ENCODE measurements around the gene DUOXA1.

Gene DUOXA1

GRCh38 chr15:45113380-45113990 is 16.2 kb downstream of the DUOXA1 start:
- no peak overlapping the region for H3K27ac ChIP-seq
- no peak overlapping the region for H3K4me3 ChIP-seq (ENCODE audit: low read depth, low read length)
- DNase-seq, result no peak
- no peaks in the 10 kb centered on the region for H3K36me3 ChIP-seq (replicated peaks)
- H3K27me3 ChIP-seq (replicated peaks), result peaks cover 77% of the 10 kb centered on the region
- TF ChIP-seq CTCF (IDR thresholded peaks at IDR 0.05; ENCODE audit: low read depth, low read length, missing control alignments), result no peak
- in situ Hi-C loops (cut with HindIII; ENCODE audit: low pct_ligation_motif_present, low sequenced_read_pairs), result no loop called here

- DNase-seq, result no peak
- TF ChIP-seq CTCF (IDR thresholded peaks at IDR 0.05; ENCODE audit: low read depth, low read length, missing control alignments), result no peak
- in situ Hi-C loops (cut with HindIII; ENCODE audit: low pct_ligation_motif_present, low sequenced_read_pairs), result no loop called here
- Histone ChIP-seq H3K4me3 (ENCODE audit: low read depth, low read length) (no peak overlapping the region), H3K27me3 (replicated peaks) (peaks cover 77% of the 10 kb centered on the region), H3K27ac (no peak overlapping the region), H3K36me3 (replicated peaks) (no peaks in the 10 kb centered on the region)
Measured at GRCh38 chr15:45112591-45113379, 16.9 kb downstream of the DUOXA1 start.

GRCh38 chr15:45112143-45112590 is 17.5 kb downstream of the DUOXA1 start:
- Histone ChIP-seq H3K27me3 (replicated peaks) (peaks cover 72% of the 10 kb centered on the region), H3K27ac (no peak overlapping the region), H3K4me3 (ENCODE audit: low read depth, low read length) (no peak overlapping the region), H3K36me3 (replicated peaks) (no peaks in the 10 kb centered on the region)
- in situ Hi-C loops (cut with HindIII; ENCODE audit: low pct_ligation_motif_present, low sequenced_read_pairs), result no loop called here
- no peak for DNase-seq
- no peak for TF ChIP-seq CTCF (IDR thresholded peaks at IDR 0.05; ENCODE audit: low read depth, low read length, missing control alignments)

GRCh38 chr15:45111390-45112142 is 18.1 kb downstream of the DUOXA1 start:
- TF ChIP-seq CTCF (IDR thresholded peaks at IDR 0.05; ENCODE audit: low read depth, low read length, missing control alignments), result no peak
- no peaks in the 10 kb centered on the region for H3K36me3 ChIP-seq (replicated peaks)
- in situ Hi-C loops (cut with HindIII; ENCODE audit: low pct_ligation_motif_present, low sequenced_read_pairs), result no loop called here
- peaks cover 66% of the 10 kb centered on the region for H3K27me3 ChIP-seq (replicated peaks)
- no peak for DNase-seq
- no peak overlapping the region for H3K27ac ChIP-seq
- H3K4me3 ChIP-seq (ENCODE audit: low read depth, low read length), result no peak overlapping the region

GRCh38 chr15:45110256-45110820 is 19.3 kb downstream of the DUOXA1 start:
- H3K4me3 ChIP-seq (ENCODE audit: low read depth, low read length), result no peak overlapping the region
- H3K27ac ChIP-seq, result no peak overlapping the region
- no peaks in the 10 kb centered on the region for H3K36me3 ChIP-seq (replicated peaks)
- no peak for DNase-seq
- in situ Hi-C loops (cut with HindIII; ENCODE audit: low pct_ligation_motif_present, low sequenced_read_pairs), result no loop called here
- H3K27me3 ChIP-seq (replicated peaks), result peaks cover 54% of the 10 kb centered on the region
- peak; percentile 39 for TF ChIP-seq CTCF (IDR thresholded peaks at IDR 0.05; ENCODE audit: low read depth, low read length, missing control alignments)
